Measurements from ENCODE around the gene GRK1. TPM values are rescaled to one million over a fixed set of nuclear protein-coding genes. Genes with fewer than 3 reads are reported as not detected.

Gene GRK1
- total RNA-seq, 4 donors from 2014 or later = not detected

DNA sequence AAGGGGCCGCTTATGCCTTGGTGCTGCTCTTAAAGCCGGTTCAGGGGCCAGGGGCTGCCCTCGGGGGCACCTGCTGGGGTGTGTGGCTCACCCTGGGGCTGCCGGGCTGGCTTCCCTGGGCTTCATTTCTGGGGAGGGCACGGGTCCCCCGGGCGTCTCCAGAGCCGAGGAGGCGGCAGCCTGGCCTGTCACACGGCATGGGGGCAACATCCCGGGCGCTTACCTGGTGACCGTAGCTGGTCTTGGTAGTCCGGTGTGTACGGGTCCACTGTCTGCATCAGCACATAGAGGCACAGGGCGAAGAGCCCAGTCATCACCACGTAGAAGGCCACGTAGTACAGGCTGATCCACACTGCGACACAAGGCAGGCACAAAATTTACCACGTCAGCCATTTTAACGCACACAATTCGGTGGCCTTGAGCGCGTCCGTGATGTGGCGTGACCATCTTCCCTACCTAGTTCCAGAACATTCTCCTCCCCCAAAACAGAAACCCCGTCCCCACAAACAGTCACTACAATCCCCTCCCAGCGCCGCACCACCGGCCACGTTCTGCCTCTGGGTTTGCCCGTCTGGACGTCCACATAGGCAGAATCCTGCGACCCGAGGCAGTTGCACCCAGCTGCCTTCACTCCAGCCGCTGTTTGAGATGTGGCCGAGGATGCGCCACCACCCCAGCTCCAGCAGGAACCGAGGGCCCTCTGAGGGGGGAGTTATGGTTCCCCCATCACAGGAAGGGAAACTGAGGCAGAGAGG lies 12.3 kb upstream of the GRK1 start:
- no peaks in the 10 kb centered on the region for H3K36me3 ChIP-seq
- DNase-seq (ENCODE audit: low spot score in 2 of 2) = peak; percentile 42 to 70
- H3K4me1 ChIP-seq = peaks cover 9% of the 10 kb centered on the region
- no peak for TF ChIP-seq EP300 (IDR thresholded peaks at IDR 0.05)
- TF ChIP-seq, protein P1, sequence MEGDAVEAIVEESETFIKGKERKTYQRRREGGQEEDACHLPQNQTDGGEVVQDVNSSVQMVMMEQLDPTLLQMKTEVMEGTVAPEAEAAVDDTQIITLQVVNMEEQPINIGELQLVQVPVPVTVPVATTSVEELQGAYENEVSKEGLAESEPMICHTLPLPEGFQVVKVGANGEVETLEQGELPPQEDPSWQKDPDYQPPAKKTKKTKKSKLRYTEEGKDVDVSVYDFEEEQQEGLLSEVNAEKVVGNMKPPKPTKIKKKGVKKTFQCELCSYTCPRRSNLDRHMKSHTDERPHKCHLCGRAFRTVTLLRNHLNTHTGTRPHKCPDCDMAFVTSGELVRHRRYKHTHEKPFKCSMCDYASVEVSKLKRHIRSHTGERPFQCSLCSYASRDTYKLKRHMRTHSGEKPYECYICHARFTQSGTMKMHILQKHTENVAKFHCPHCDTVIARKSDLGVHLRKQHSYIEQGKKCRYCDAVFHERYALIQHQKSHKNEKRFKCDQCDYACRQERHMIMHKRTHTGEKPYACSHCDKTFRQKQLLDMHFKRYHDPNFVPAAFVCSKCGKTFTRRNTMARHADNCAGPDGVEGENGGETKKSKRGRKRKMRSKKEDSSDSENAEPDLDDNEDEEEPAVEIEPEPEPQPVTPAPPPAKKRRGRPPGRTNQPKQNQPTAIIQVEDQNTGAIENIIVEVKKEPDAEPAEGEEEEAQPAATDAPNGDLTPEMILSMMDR (IDR thresholded peaks at IDR 0.05) = no peak
- no peak for TF ChIP-seq POLR2A (IDR thresholded peaks at IDR 0.05)
- no peak for TF ChIP-seq POLR2AphosphoS5 (IDR thresholded peaks at IDR 0.05)
- no peaks in the 10 kb centered on the region for H3K9me3 ChIP-seq
- peaks cover 3% of the 10 kb centered on the region for H3K27me3 ChIP-seq
- WGBS = 82% methylated on average over 25 of the region's 39 CpGs
- H3K27ac ChIP-seq = no peak overlapping the region
- no peak overlapping the region for H3K4me3 ChIP-seq

- no peaks in the 10 kb centered on the region for H3K36me3 ChIP-seq
- WGBS = 85% methylated on average over 7 of the region's 15 CpGs
- peaks cover 3% of the 10 kb centered on the region for H3K27me3 ChIP-seq
- H3K4me3 ChIP-seq = no peak overlapping the region
- TF ChIP-seq POLR2AphosphoS5 (IDR thresholded peaks at IDR 0.05) = no peak
- TF ChIP-seq EP300 (IDR thresholded peaks at IDR 0.05) = no peak
- no peak for TF ChIP-seq POLR2A (IDR thresholded peaks at IDR 0.05)
- TF ChIP-seq, protein P1 (IDR thresholded peaks at IDR 0.05) = no peak
- peak in 1 of 2 donors; percentile 45 for DNase-seq (ENCODE audit: low spot score in 2 of 2)
- H3K9me3 ChIP-seq = no peaks in the 10 kb centered on the region
- H3K27ac ChIP-seq = no peak overlapping the region
- H3K4me1 ChIP-seq = peaks cover 4% of the 10 kb centered on the region
Measured at GRCh38 chr13:113655346-113656002, 11.5 kb upstream of the GRK1 start.

GRCh38 chr13:113656003-113656588 lies 10.9 kb upstream of the GRK1 start:
- 89% methylated on average over 14 of the region's 25 CpGs for WGBS
- no peak overlapping the region for H3K27ac ChIP-seq
- no peak overlapping the region for H3K4me3 ChIP-seq
- no peaks in the 10 kb centered on the region for H3K36me3 ChIP-seq
- H3K4me1 ChIP-seq = no peaks in the 10 kb centered on the region
- no peaks in the 10 kb centered on the region for H3K9me3 ChIP-seq
- H3K27me3 ChIP-seq = peaks cover 3% of the 10 kb centered on the region
- DNase-seq (ENCODE audit: low spot score in 2 of 2) = peak; percentile 49 to 74
- TF ChIP-seq EP300 (IDR thresholded peaks at IDR 0.05) = no peak
- no peak for TF ChIP-seq POLR2A (IDR thresholded peaks at IDR 0.05)
- TF ChIP-seq, protein P1 (IDR thresholded peaks at IDR 0.05) = no peak
- no peak for TF ChIP-seq POLR2AphosphoS5 (IDR thresholded peaks at IDR 0.05)

DNA sequence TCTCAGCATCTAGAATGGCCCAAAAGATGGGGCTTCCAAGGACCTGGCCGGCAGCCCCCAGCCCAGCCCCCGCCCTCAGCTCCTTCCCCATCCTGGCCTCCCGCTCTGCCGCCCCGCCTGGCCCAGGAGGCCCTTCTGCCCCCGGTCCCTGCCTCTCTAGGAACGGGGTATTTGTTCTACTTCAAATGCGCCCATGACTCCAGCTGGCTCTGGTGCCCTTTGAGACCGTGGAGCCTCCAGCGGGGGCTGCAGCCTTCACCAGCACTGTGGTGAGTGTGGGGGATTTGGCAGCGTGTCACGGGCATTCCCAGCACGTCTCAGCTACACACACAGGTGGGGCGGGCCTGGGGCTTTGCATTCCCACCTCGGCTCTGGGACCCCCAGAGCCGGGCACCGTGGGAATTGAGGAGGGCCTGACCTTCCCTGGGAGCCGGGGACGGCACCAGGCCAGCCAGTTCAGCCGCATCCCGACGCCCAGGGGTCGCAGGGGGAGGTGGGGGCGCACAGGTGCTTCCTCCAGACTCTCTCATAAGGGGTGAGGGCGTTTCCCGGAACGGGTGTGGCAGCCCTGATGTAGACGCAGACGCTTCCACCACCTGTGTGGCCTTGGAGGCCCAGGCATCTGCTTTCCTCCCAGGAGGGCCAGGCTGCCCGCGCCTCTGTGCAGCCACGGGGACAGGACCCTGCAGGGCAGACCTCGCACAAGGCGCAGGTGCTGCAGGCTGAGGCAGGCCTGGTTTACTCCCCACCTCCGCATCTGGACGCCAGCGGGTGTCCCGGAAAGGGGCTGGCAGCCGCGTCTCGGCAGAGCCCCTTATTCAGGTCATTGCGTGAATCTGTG lies 10.0 kb upstream of the GRK1 start:
- peak; percentile 46 to 69 for DNase-seq (ENCODE audit: low spot score in 2 of 2)
- H3K9me3 ChIP-seq = peaks cover 9% of the 10 kb centered on the region
- H3K36me3 ChIP-seq = no peaks in the 10 kb centered on the region
- H3K27me3 ChIP-seq = peaks cover 3% of the 10 kb centered on the region
- TF ChIP-seq POLR2A (IDR thresholded peaks at IDR 0.05) (no peak), EP300 (IDR thresholded peaks at IDR 0.05) (no peak), POLR2AphosphoS5 (IDR thresholded peaks at IDR 0.05) (no peak)
- TF ChIP-seq, protein P1 (IDR thresholded peaks at IDR 0.05) = no peak
- H3K27ac ChIP-seq = no peak overlapping the region
- 65% methylated on average over 18 of the region's 42 CpGs for WGBS
- H3K4me1 ChIP-seq = no peaks in the 10 kb centered on the region
- H3K4me3 ChIP-seq = no peak overlapping the region
